ENCODE measurements around the gene MMP23B.
"Not testable (repeated sequence)": the region's sequence is repeated elsewhere in the genome, so short reads cannot be mapped to it uniquely, and the experiment has no call there.

MMP23B gene

GRCh38 chr1:1631782-1632420 lies at the start of gene MMP23B:
MMP23B (plus strand) TSS chr1:1632173; CDS start chr1:1632219, 46 bp downstream.
- DNase-seq (ENCODE audit: low read depth in 2 of 3, low spot score in 2 of 3) = no peak

DNA sequence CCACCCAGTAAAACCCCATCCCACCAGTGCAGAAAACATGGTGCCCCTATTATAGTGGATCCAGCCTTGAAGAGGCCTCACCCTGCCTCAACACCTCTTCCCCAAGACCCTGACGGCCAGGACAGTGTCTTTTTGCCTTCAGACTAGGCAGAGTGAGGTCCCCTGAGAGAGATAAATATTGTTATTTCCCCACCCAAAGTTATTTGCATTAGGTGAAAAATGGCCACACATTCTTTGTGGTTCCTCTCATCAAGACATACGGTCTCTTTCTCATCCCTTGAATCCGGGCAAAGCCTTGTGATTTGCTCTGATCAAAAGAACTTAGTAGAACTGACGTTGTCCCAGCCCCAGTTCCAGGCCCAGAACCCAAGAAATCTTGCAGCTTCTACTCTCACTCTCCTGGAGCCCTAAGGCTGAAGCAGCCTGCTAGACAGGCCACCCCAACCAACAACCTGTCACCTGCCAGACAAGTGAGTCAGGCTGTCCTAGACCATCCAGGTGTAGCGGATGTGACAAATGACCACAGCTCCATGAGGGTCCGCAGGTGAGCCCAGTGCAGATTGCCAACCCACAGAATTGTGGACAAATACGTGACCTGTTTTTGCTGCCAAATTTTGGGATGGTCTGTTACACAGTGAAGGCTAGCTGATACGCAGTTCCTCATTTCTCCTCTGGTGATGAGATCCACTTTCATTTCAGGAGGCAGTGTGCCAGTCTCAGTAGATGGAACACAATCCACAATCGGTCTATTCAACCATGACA lies 49.2 kb upstream of the MMP23B start:
- DNase-seq (ENCODE audit: low read depth in 2 of 3, low spot score in 2 of 3) = no peak

DNA sequence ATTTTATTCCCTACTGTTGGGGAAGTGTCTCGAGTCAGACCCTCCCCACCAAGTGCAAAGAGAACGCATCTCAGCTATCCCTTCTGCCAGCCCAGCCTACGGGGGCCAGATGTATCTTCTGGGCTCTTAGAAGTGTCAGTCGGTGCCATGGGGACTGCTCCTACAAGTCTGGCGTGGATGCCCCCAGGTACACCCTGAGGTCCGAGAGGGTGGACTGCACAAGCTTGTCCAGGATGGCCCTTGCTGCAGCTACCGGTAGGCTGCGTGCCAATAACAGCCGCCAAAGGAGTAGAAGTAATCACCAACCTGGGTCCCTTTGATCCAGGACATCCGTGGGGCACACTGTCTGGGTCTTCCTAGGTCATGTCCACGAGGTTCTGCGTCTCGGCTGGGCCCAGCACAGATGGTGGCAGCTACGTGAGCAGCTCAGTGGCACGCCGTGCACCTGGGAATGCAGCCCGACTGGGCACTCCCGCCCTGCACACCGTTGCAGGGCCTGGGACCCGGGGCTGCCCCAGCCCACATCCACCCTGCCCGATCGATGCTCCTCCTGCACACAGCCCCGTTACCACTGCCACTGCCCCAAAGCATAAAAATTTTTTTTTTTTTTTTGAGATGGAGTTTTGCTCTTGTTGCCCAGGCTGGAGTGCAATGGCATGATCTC lies 48.5 kb upstream of the MMP23B start:
- no peak for DNase-seq (ENCODE audit: low read depth in 2 of 3, low spot score in 2 of 3)

- no peak for DNase-seq (ENCODE audit: low read depth in 2 of 3, low spot score in 2 of 3)
Observed at GRCh38 chr1:1591452-1591851, 40.5 kb upstream of the MMP23B start.

DNA sequence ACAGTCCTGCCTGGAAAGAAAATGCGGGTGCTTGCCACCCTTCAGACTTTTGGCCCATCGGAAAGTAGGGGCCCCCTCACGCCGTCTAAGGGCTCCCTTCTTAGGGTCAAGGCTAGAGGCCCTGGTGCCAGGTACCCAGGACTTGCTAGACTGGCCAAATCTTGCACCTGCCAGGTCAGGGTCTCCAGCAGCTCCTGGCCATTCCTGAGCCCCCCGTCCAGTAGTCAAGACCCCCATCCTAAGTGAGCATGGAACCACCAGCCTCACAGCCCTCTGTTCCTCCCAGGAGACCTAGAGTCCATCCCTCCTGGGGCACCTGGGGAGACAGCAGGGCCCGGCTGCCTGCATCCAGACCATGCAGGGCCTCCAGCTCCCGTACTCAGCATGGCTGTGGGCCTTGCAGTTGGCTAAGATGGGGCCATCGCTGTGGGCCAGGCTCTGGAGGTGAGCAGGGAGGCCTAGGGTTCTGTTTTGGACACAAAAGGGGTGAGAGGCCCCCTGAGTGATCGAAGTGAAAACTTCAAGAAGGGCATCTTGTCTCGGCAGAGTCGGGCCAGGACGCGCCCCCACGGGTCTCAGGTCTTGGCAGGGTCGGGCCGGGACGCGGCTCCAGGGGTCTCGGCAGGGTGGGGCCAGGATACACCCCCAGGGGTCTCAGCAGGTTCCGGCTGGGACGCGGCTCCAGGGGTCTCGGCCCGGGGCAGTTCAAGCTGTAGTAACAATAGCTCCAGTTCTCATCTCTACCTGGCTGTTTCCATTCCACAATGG lies 38.0 kb upstream of the MMP23B start:
- no peak for DNase-seq (ENCODE audit: low read depth in 2 of 3, low spot score in 2 of 3)

GRCh38 chr1:1594602-1595260 lies 37.2 kb upstream of the MMP23B start:
- no peak for DNase-seq (ENCODE audit: low read depth in 2 of 3, low spot score in 2 of 3)

- DNase-seq (ENCODE audit: low read depth in 2 of 3, low spot score in 2 of 3) = not testable (repeated sequence)
Observed at GRCh38 chr1:1595341-1595740, 36.6 kb upstream of the MMP23B start.

DNA sequence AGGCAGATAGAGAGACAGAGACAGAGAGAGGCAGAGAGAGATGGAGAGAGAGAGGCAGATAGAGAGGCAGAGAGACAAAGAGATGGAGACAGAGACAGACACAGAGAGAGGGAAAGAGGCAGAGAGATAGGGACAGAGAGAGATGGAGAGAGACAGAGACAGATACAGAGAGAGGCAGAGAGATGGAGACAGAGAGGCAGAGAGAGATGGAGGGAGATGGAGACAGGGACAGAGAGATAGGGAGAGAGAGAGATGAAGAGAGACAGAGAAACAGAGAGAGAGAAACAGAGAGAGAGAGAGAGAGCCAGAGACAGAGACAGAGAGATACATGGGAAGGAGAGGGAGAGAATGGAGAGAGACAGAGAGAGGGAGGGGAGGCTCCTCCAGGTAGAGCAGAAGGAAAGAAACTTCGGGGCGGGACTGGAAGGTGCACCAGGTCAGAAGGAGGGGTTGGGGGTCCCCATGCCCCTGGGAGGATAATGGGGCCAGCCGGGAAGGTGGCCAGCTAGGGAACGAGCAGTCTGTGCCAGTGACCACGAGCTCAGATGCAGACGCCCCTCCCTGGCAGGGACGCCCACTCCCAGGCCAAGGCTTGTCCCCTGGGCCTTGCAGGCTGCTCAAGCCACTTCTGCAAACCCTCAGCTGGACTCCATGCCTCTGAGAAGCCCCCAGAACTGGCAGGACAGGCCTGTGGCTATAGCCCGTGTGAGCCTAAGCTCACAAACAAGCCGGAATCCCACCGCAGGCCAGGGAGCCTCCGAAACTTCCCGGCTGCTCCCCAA lies 35.3 kb upstream of the MMP23B start:
- DNase-seq (ENCODE audit: low read depth in 2 of 3, low spot score in 2 of 3) = no peak

- DNase-seq (ENCODE audit: low read depth in 2 of 3, low spot score in 2 of 3) = no peak
Observed at GRCh38 chr1:1597275-1597930, 34.6 kb upstream of the MMP23B start.

- DNase-seq (ENCODE audit: low read depth in 2 of 3, low spot score in 2 of 3) = no peak
Observed at GRCh38 chr1:1598051-1598719, 33.8 kb upstream of the MMP23B start.

DNA sequence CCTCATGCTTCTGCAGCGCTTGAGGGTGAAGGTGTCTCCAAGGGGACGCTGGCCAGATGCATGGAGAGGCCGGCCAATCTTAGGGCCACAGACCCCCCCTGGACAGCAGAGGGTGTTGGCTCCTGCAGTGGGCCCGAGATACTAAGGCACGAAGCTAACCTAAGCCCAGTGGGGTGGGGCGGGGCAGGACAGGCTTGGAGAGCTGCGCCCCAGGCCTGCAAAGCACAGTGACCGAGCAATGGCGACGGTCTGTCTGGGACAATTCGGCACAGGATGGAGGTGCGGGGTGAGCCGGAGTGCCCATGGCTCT lies 33.3 kb upstream of the MMP23B start:
- DNase-seq (ENCODE audit: low read depth in 2 of 3, low spot score in 2 of 3) = no peak

- DNase-seq (ENCODE audit: low read depth in 2 of 3, low spot score in 2 of 3) = no peak
Observed at GRCh38 chr1:1599030-1599934, 32.7 kb upstream of the MMP23B start.

DNA sequence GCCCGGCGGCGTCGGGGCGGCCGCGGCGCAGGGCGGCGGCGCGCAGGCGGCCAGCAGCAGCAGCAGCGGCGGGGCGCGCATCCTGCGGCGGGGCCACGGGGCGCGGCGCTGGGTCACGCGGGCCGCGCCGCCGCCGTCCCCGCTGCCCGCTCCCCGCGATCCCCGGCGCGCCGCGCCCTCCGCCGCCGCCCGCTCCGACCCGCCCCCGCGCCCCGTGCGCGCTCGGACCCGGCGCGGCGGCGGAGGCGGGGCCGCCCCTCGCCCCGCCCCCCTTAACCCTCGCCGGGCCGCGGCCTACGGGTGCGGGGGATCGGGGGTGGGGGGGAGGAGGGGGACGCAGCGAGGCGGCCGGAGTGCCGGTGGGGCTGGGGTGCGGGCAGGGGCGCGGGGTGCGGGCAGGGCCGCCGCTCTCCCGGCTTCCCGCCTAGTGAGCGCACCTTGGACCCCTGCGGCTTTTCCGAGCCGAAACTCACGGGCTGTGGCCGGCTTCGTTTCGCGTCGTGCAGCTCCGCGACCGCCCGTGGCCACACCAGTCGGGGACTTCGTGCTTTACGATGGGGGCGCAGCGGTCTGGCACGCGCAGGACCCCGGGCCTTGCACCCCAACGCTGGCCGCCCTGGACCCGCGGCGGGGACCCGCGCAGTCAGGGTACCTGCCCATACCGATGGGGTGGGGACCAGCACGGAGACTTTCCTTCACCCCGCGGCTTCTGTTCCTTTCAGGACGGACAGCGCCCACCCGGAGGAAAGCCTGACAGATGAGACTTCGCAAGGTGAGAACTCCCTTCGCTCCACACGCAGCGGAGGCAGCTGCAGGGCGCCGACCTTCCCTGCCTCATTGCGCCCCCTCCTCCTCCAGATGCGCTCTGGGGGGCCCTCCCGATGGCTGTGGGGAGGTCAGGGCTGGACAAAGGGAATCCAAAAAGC lies 31.8 kb upstream of the MMP23B start, which contains the start of gene FNDC10:
TSS of gene FNDC10 (minus strand) at position 201 of the 926 bp plus-strand sequence. CDS start at position 81, 120 bp downstream.
- DNase-seq (ENCODE audit: low read depth in 2 of 3, low spot score in 2 of 3) = no peak

DNA sequence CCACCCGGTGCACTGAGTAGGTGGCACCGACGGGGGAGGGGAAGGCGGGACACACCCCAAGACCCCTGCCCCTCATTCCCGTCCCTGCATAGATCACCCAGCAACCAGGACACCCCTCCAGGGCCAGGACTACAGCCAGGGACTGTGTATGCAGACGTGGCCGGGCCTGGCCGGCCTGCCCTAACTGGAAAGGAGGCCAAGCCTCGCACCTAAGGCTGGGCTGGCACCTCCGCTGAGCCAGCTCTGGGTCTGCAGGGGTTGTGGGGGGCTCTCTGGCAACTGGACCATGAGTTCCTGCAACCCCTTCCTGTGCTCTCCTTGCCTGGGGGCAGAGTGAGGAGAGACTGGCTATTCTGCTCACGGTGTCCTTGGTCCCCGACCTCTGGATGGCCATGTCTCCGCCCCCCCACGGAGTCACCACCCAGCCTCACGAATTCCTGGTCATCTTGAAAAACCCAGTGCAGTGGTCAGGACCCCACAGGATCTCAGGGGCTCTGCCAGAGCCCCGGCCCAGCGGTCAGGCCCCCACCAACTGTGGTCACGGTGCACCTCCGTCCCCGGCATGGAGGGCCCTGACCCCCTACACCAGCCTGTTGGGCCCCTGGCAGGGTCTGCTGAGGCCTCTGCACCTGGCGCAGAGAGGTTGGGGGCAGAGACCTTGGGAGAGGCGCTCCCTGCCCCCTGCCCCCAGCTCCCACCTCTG lies 31.0 kb upstream of the MMP23B start:
- DNase-seq (ENCODE audit: low read depth in 2 of 3, low spot score in 2 of 3) = no peak

- DNase-seq (ENCODE audit: low read depth in 2 of 3, low spot score in 2 of 3) = no peak
Observed at GRCh38 chr1:1601564-1602303, 30.2 kb upstream of the MMP23B start.

Data from activated CD8-positive, alpha-beta memory T cell treated with anti-CD3 and anti-CD28 coated beads for 48 hours (primary cell).